ELF-1 (cell line): ENCODE measurements around the gene MAEA.

ENCODE experiments used
- DNase-seq: peaks from one replicate; pipeline ENCODE4 v3.0.0-alpha.2; 2016; ENCODE audit warnings: low read depth, low spot score

MAEA gene

GRCh38 chr4:1289207-1290164 is at the start of gene MAEA:
Gene MAEA (plus strand): TSS chr4:1289891. CDS start chr4:1289914, 23 bp downstream.
- peak; percentile 98 for DNase-seq

- DNase-seq: no peak
Observed at GRCh38 chr4:1239950-1240307, 49.8 kb upstream of the MAEA start.

GRCh38 chr4:1240721-1241465 is 48.8 kb upstream of the MAEA start:
- DNase-seq: no peak

GRCh38 chr4:1241466-1241935 is 48.2 kb upstream of the MAEA start:
- no peak for DNase-seq

- DNase-seq: no peak
Observed at GRCh38 chr4:1241936-1242505, 47.7 kb upstream of the MAEA start.

GRCh38 chr4:1242506-1243450 is 46.9 kb upstream of the MAEA start:
- DNase-seq: no peak

- DNase-seq: no peak
Observed at GRCh38 chr4:1243451-1244080, 46.1 kb upstream of the MAEA start.

- DNase-seq: no peak
Observed at GRCh38 chr4:1244081-1244977, 45.4 kb upstream of the MAEA start.

- DNase-seq: no peak
Observed at GRCh38 chr4:1244978-1245471, 44.7 kb upstream of the MAEA start.

- DNase-seq: no peak
Observed at GRCh38 chr4:1245481-1246051, 44.1 kb upstream of the MAEA start.

GRCh38 chr4:1246111-1246881 is 43.4 kb upstream of the MAEA start:
- peak; percentile 48 for DNase-seq

- peak; percentile 16 for DNase-seq
Observed at GRCh38 chr4:1246901-1247863, 42.5 kb upstream of the MAEA start.

- no peak for DNase-seq
Observed at GRCh38 chr4:1247864-1248244, 41.8 kb upstream of the MAEA start.

GRCh38 chr4:1248245-1249147 is 41.2 kb upstream of the MAEA start, which contains the start of gene CTBP1:
Gene CTBP1 (minus strand): TSS chr4:1249130. CDS start chr4:1241331, 7,799 bp downstream.
- DNase-seq: peak; percentile 66

GRCh38 chr4:1249148-1249730 is 40.5 kb upstream of the MAEA start:
- DNase-seq: peak; percentile 50
